PFSK-1 (cell line): ENCODE measurements around the gene SAFB.

Experiments used
- FOXP2 ChIP-seq: optimal IDR thresholded peaks from 2 replicates; pipeline ENCODE3; 2011; ENCODE audit warnings: borderline replicate concordance, control low read depth, inconsistent platforms; ENCODE audit not compliant: insufficient read depth; ENCODE audit errors: extremely low read length, extremely low read depth
- POLR2AphosphoS5 ChIP-seq: IDR thresholded peaks from 2 replicates; pipeline ENCODE4 v1.6.1; 2012; ENCODE audit warnings: low read depth, mild to moderate bottlenecking, control low read depth, low read length, moderate library complexity
- SIN3A ChIP-seq: IDR thresholded peaks from 2 replicates; pipeline ENCODE4 v1.6.1; 2012; ENCODE audit warnings: mild to moderate bottlenecking, low read length, moderate library complexity, borderline replicate concordance; ENCODE audit not compliant: insufficient read depth
- TAF1 ChIP-seq: IDR thresholded peaks from 2 replicates; pipeline ENCODE4 v1.6.1; 2012; ENCODE audit warnings: low read length, control low read depth, borderline replicate concordance; ENCODE audit not compliant: insufficient read depth
- TF ChIP-seq, protein P1 (sequence below), 2 experiments: IDR thresholded peaks; 2 replicates each; pipeline versions ENCODE4 v1.6.1 to v1.8.0; 2011 to 2012; ENCODE audit warnings: low read depth in 2 of 2, low read length in 2 of 2, control low read depth in 1 of 2, inconsistent platforms in 1 of 2, mild to moderate bottlenecking in 1 of 2, moderate library complexity in 1 of 2; ENCODE audit not compliant: insufficient read depth in 1 of 2

SAFB gene

DNA sequence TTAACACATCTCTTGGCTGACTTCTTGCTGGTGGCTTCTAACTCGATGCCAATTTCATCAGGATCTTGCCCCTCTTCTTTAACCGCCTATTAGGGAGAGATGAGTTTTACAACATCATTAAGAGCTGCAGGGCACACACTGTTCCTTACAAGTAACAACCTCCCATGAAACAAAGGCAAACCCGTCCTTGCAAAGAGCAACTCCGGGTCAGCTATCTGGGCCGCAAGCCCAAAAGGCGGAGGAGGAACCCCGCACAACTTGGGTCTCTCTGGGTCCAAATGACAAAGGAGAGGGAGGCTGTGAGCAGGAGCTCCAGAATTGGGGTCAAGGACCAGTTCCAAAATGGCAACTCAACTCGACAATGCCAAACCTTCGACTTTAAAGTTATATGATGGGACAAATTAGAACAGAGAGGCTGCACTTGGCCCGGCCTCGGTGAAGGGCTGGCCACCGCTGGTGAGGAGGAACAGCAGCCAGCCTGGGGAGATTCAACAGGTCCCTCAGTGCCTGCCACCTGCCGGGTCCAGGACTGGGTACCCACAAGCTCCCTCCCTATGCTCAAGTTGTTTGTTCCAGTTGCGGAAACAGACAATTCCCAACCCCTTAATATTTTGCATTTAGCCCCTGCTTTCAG, 1.5 kb upstream of the SAFB start:
- TF ChIP-seq TAF1, result no peak
- no peak for TF ChIP-seq FOXP2
- TF ChIP-seq SIN3A, result no peak
- no peak for TF ChIP-seq POLR2AphosphoS5
- TF ChIP-seq, protein P1, sequence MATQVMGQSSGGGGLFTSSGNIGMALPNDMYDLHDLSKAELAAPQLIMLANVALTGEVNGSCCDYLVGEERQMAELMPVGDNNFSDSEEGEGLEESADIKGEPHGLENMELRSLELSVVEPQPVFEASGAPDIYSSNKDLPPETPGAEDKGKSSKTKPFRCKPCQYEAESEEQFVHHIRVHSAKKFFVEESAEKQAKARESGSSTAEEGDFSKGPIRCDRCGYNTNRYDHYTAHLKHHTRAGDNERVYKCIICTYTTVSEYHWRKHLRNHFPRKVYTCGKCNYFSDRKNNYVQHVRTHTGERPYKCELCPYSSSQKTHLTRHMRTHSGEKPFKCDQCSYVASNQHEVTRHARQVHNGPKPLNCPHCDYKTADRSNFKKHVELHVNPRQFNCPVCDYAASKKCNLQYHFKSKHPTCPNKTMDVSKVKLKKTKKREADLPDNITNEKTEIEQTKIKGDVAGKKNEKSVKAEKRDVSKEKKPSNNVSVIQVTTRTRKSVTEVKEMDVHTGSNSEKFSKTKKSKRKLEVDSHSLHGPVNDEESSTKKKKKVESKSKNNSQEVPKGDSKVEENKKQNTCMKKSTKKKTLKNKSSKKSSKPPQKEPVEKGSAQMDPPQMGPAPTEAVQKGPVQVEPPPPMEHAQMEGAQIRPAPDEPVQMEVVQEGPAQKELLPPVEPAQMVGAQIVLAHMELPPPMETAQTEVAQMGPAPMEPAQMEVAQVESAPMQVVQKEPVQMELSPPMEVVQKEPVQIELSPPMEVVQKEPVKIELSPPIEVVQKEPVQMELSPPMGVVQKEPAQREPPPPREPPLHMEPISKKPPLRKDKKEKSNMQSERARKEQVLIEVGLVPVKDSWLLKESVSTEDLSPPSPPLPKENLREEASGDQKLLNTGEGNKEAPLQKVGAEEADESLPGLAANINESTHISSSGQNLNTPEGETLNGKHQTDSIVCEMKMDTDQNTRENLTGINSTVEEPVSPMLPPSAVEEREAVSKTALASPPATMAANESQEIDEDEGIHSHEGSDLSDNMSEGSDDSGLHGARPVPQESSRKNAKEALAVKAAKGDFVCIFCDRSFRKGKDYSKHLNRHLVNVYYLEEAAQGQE (IDR thresholded peaks at IDR 0.05; ENCODE audit: insufficient read depth in 1 of 2, low read depth in 2 of 2, low read length in 2 of 2), result no peak

DNA sequence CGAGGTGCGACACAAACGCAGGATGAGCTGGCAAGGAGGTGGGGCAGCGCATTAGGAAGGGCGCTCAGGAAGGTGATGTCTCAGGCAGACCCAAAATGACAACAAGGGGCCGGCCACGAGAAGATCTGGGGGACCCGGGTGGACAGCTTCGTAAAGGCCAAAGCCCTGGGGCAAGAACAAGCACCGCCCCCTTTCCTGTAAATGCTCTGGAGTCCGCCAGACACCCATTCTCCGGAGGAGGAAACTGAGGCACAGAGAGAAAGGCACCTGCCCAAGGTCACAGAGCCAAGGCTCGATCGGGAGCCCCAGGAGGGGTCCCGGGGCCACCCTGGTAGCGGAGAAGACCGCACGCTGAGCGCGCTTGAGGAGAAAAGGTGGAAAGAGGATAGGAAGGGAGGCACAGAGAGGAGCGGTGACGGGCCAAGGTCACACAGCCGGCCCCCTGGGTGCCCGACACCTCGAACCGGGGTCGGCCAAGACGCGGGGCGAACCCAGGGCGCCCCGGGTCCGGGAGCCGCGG, 878 bp upstream of the SAFB start:
- TF ChIP-seq, protein P1 (IDR thresholded peaks at IDR 0.05; ENCODE audit: insufficient read depth in 1 of 2, low read depth in 2 of 2, low read length in 2 of 2), result no peak
- TF ChIP-seq TAF1 (no peak), SIN3A (no peak), FOXP2 (no peak)

DNA sequence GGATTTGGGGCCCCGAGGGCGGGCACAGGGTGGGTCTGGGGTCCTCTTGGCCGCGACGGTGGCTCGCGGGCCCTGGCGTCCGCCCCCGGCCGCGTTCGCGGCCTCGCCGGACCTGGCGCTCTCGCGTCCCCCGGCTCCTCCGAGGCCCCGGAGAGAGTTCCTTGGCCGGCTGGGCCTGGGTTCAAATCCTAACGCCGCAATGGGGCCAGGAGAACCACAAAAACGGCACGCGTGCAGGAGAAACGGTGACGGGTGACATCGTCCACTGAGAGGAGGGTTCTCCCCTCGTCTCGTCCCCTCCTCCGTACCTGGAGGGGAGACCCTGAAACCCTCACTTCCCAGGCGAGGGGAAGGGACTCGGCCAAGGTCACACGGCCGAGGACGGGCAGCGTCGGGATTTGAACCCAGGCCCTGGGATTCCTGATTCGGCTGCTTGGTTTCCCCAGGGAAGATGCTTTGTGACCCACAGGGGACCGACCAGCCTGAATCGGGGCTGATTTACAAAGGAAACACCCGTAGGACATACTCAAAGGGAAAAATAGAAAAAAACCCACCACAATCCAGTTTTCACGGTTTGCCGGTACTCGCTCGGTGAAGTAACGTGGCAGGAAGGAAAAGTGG, 624 bp downstream of the SAFB start:
- TF ChIP-seq POLR2AphosphoS5 (no peak), TAF1 (no peak), FOXP2 (no peak), SIN3A (no peak; the same call in 1 of the 2 replicates)
- TF ChIP-seq, protein P1 (IDR thresholded peaks at IDR 0.05; ENCODE audit: insufficient read depth in 1 of 2, low read depth in 2 of 2, low read length in 2 of 2), result no peak

DNA sequence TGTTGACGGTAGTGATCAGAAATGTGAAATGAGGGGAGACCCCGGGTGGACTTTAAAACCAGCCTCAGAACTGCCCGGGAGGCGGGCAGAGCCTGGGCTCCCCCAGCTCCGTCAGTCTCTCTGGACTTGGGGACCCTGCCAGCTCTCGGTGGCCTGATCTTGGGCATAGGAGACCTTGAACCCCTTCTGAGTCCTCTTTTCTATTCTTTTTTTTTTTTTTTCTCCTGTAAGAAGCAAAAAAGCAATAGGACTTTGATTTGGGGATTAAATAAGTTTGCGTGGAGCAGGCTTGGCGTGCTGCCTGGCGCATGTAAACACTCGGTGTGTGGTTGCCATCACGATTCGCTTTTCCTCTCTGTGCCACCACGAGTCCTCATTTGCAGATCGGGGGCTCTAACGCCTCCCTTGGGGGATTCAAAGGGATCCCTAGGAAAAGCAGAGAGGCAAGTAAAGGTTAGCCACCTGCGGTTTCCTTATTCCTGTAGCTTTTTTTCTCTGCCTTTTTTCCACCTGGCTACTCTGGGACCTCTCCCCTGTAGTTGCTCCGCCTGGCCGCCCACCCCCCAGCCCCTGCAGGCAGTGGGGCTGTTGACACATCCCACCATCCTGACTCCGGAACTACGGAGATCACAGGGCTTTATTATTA, 1.3 kb downstream of the SAFB start:
- TF ChIP-seq SIN3A (peak; percentile 22; the same call in 1 of the 2 replicates), POLR2AphosphoS5 (no peak), TAF1 (no peak), FOXP2 (no peak)
- TF ChIP-seq, protein P1 (IDR thresholded peaks at IDR 0.05; ENCODE audit: insufficient read depth in 1 of 2, low read depth in 2 of 2, low read length in 2 of 2), result no peak
